SK-N-SH (cell line): Measurements from ENCODE around the gene AACS.

ENCODE experiments used
- CHD2 ChIP-seq: fragments of 150-350 bp; IDR thresholded peaks from 2 replicates; pipeline ENCODE4 v1.6.1; 2018; ENCODE audit warnings: low read length; ENCODE audit not compliant: partially characterized antibody
- CTCF ChIP-seq: fragments of 200-600 bp; sonication (generic); IDR thresholded peaks from 2 replicates; pipeline ENCODE4 v1.6.1; 2017; ENCODE audit warnings: antibody characterized with exemption, mild to moderate bottlenecking, moderate library complexity
- EP300 ChIP-seq, 2 experiments: IDR thresholded peaks; 2 replicates each; pipeline versions ENCODE4 v1.4.0 to v1.6.1; 2012; ENCODE audit warnings: borderline replicate concordance in 1 of 2, low read depth in 1 of 2, low read length in 1 of 2
- GABPA ChIP-seq: IDR thresholded peaks from 2 replicates; pipeline ENCODE4 v1.4.0; 2012; ENCODE audit warnings: low read depth, mild to moderate bottlenecking
- RCOR1 ChIP-seq: fragments of 150-350 bp; IDR thresholded peaks from 2 replicates; pipeline ENCODE4 v1.6.1; 2017; ENCODE audit warnings: antibody characterized with exemption, low read length
- TAF1 ChIP-seq: IDR thresholded peaks from 2 replicates; pipeline ENCODE4 v1.6.1; 2012; ENCODE audit warnings: low read depth, mild to moderate bottlenecking, low read length, moderate library complexity, borderline replicate concordance
- USF2 ChIP-seq: fragments of 150-350 bp; IDR thresholded peaks from 2 replicates; pipeline ENCODE4 v1.6.1; 2017; ENCODE audit warnings: antibody characterized with exemption, low read length, low read depth, borderline replicate concordance
- YY1 ChIP-seq: IDR thresholded peaks from 2 replicates; pipeline ENCODE4 v1.4.0; 2012; ENCODE audit warnings: low read depth, mild to moderate bottlenecking

GRCh38 chr12:125145196-125145595, 80.0 kb downstream of the AACS start:
- no peak for TF ChIP-seq RCOR1
- no peak for TF ChIP-seq GABPA
- no peak for TF ChIP-seq CTCF
- no peak for TF ChIP-seq YY1
- no peak for TF ChIP-seq TAF1
- no peak for TF ChIP-seq EP300 (IDR thresholded peaks at IDR 0.05; ENCODE audit: borderline replicate concordance in 1 of 2, low read depth in 1 of 2, low read length in 1 of 2)
- no peak for TF ChIP-seq USF2
- TF ChIP-seq CHD2: no peak
